Fibroblast of lung (primary cell): Measurements from ENCODE around the gene LGR6.

Experiments used
- CTCF ChIP-seq, 2 donors: IDR thresholded peaks in 1 of 2; conservative IDR thresholded peaks in 1 of 2; 1 replicate in 1 of 2; 2 replicates in 1 of 2; pipeline ENCODE4 v1.5.1; 2011 to 2012; ENCODE audit warnings: low read length in 2 of 2, control low read depth in 1 of 2, inconsistent platforms in 1 of 2, low read depth in 1 of 2, mild to moderate bottlenecking in 1 of 2
- EZH2 ChIP-seq: IDR thresholded peaks from 2 replicates; pipeline ENCODE4 v1.5.1; 2012; ENCODE audit warnings: low read length, control low read depth, mild to moderate bottlenecking; ENCODE audit errors: missing control alignments

- TF ChIP-seq CTCF (conservative IDR thresholded peaks at IDR 0.05 in 1 of 2, IDR thresholded peaks at IDR 0.05 in 1 of 2; ENCODE audit: low read depth in 1 of 2, low read length in 2 of 2) (peak; percentile 62 to 71), EZH2 (no peak)
These were observed 4.4 kb upstream of the LGR6 start for GRCh38 chr1:202189001-202189790.
